Karpas-422 (cell line): ENCODE results near the gene DIPK1B. TPM values are rescaled to one million over a fixed set of nuclear protein-coding genes. Genes with fewer than 3 reads are reported as not detected.

ENCODE experiments used
- DNase-seq: peaks from one replicate; pipeline ENCODE4 v3.0.0-alpha.2; 2015
- H2AFZ ChIP-seq: fragments of 200-600 bp; sonication (generic); 2 replicates; pipeline ENCODE4 v1.6.1; 2014; ENCODE audit warnings: antibody characterized with exemption, low read length, mixed read lengths
- H3K27ac ChIP-seq: fragments of 200-600 bp; sonication (generic); 2 replicates; pipeline ENCODE4 v1.5.1; 2014; ENCODE audit warnings: mild to moderate bottlenecking, low read length, moderate library complexity
- H3K27me3 ChIP-seq: fragments of 200-600 bp; sonication (generic); 2 replicates; pipeline ENCODE4 v1.6.1; 2014; ENCODE audit warnings: low read length, mixed read lengths
- H3K36me3 ChIP-seq: fragments of 200-600 bp; sonication (generic); 2 replicates; pipeline ENCODE4 v1.6.1; 2014; ENCODE audit warnings: low read length, mixed read lengths; ENCODE audit not compliant: insufficient read depth
- H3K4me1 ChIP-seq: fragments of 200-600 bp; sonication (generic); 2 replicates; pipeline ENCODE4 v1.6.1; 2014; ENCODE audit warnings: mild to moderate bottlenecking, low read length, mixed read lengths
- H3K4me2 ChIP-seq: fragments of 200-600 bp; sonication (generic); 2 replicates; pipeline ENCODE4 v1.6.1; 2014; ENCODE audit warnings: low read length, low read depth, mild to moderate bottlenecking; ENCODE audit not compliant: poor library complexity, severe bottlenecking
- H3K4me3 ChIP-seq: fragments of 200-600 bp; sonication (generic); 2 replicates; pipeline ENCODE4 v1.5.1; 2014; ENCODE audit warnings: mild to moderate bottlenecking, antibody characterized with exemption, low read length, mixed read lengths
- H3K79me2 ChIP-seq: fragments of 200-600 bp; sonication (generic); 2 replicates; pipeline ENCODE4 v1.6.1; 2014; ENCODE audit warnings: mild to moderate bottlenecking, low read length, mixed read lengths
- H3K9ac ChIP-seq: fragments of 200-600 bp; sonication (generic); 2 replicates; pipeline ENCODE4 v1.6.0; 2014; ENCODE audit warnings: low read length
- H3K9me2 ChIP-seq: fragments of 200-600 bp; sonication (generic), shearing (Covaris generic); replicated peaks from 2 replicates; pipeline ENCODE4 v1.6.0; 2014; ENCODE audit warnings: mild to moderate bottlenecking, low read length, moderate library complexity; ENCODE audit not compliant: insufficient read depth
- H3K9me3 ChIP-seq: fragments of 300-700, 200-600 bp; sonication (generic); 2 replicates; pipeline ENCODE4 v1.6.1; 2014; ENCODE audit warnings: low read length, mixed read lengths
- H4K20me1 ChIP-seq: fragments of 200-600 bp; sonication (generic); 2 replicates; pipeline ENCODE4 v1.6.1; 2014; ENCODE audit warnings: mild to moderate bottlenecking, antibody characterized with exemption, low read length, low read depth; ENCODE audit not compliant: insufficient read depth
- total RNA-seq: library from RNA; depleted of rRNA; stranded (reverse); fragments of >200 nt; shearing (Covaris generic); gene quantifications from 2 replicates; pipeline ENCODE4 v1.2.3, GENCODE V29; 2014; ENCODE audit warnings: low replicate concordance

DIPK1B gene
- total RNA-seq, 1 experiment from 2014 or later = not detected

DNA sequence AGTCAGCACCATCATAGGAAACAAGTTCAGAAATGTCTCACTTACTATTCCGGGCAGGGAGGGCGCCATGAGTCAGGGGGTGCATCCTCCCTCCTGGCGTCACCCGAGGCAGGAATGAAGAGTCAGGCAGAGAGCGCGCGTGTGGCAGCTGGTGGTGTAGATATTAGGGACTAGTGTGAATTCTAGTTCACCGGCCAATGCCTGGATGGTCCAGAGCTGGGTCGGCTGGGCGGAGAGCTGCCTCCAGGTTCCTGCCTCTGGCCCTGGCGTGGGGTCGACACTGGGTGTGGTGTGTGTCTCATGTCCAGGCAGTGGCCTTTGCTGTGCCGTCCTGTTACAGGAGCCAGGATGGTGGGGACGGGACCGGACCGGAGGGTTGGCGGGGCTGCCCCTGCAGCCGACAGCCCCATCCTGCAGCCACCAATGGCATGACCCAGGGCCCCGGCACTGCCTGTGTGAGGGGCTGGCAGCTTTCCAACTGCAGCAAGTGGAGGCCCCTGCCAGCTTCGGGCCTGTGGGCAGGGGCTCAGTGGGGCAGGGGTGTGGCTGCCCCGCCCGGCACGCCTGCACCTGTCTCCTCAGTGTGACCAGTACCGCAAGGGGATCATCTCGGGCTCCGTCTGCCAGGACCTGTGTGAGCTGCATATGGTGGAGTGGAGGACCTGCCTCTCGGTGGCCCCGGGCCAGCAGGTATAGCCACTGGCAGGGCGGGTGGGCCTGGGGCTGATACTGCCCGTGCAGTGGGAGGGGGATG lies 9.1 kb downstream of the DIPK1B start:
- Histone ChIP-seq H2AFZ (no peak overlapping the region), H3K4me3 (no peak overlapping the region), H3K36me3 (peaks cover 19% of the 10 kb centered on the region), H3K9me3 (no peaks in the 10 kb centered on the region), H3K27me3 (no peaks in the 10 kb centered on the region), H3K9me2 (no peaks in the 10 kb centered on the region), H3K4me2 (no peak overlapping the region), H3K79me2 (peaks cover under 1% of the 10 kb centered on the region; the same call in 1 of the 2 replicates), H4K20me1 (peaks cover 26% of the 10 kb centered on the region), H3K27ac (no peak overlapping the region), H3K4me1 (peaks cover 9% of the 10 kb centered on the region), H3K9ac (no peak overlapping the region)
- peak; percentile 60 for DNase-seq

GRCh38 chr9:136722093-136722968 lies 10.0 kb downstream of the DIPK1B start:
- peaks cover 23% of the 10 kb centered on the region for H3K36me3 ChIP-seq
- H3K79me2 ChIP-seq = peaks cover 7% of the 10 kb centered on the region

GRCh38 chr9:136722969-136723356 lies 10.6 kb downstream of the DIPK1B start:
- H3K4me3 ChIP-seq = no peak overlapping the region
- no peaks in the 10 kb centered on the region for H3K9me2 ChIP-seq
- peaks cover 15% of the 10 kb centered on the region for H3K4me1 ChIP-seq
- no peak overlapping the region for H2AFZ ChIP-seq
- no peak overlapping the region for H3K9ac ChIP-seq
- H3K27me3 ChIP-seq = no peaks in the 10 kb centered on the region
- peaks cover 23% of the 10 kb centered on the region for H3K36me3 ChIP-seq
- peaks cover 37% of the 10 kb centered on the region for H4K20me1 ChIP-seq
- no peaks in the 10 kb centered on the region for H3K9me3 ChIP-seq
- DNase-seq = peak; percentile 48
- H3K4me2 ChIP-seq = no peak overlapping the region
- no peak overlapping the region for H3K27ac ChIP-seq
- peaks cover 13% of the 10 kb centered on the region for H3K79me2 ChIP-seq

More at GRCh38 chr9:136722093-136722968, 10.0 kb downstream of the DIPK1B start:
- H3K4me1 ChIP-seq = peaks cover 15% of the 10 kb centered on the region
- H3K4me3 ChIP-seq = no peak overlapping the region
- H3K27me3 ChIP-seq = no peaks in the 10 kb centered on the region
- no peak overlapping the region for H3K27ac ChIP-seq
- DNase-seq = peak; percentile 54
- H3K9me3 ChIP-seq = no peaks in the 10 kb centered on the region
- no peak overlapping the region for H3K4me2 ChIP-seq
- no peak overlapping the region for H3K9ac ChIP-seq
- H3K9me2 ChIP-seq = no peaks in the 10 kb centered on the region
- peaks cover 34% of the 10 kb centered on the region for H4K20me1 ChIP-seq
- no peak overlapping the region for H2AFZ ChIP-seq

- Histone ChIP-seq H3K9me2 (no peaks in the 10 kb centered on the region), H3K27me3 (no peaks in the 10 kb centered on the region), H3K9ac (no peak overlapping the region)
Observed at GRCh38 chr9:136723362-136723976, 11.1 kb downstream of the DIPK1B start.

DNA sequence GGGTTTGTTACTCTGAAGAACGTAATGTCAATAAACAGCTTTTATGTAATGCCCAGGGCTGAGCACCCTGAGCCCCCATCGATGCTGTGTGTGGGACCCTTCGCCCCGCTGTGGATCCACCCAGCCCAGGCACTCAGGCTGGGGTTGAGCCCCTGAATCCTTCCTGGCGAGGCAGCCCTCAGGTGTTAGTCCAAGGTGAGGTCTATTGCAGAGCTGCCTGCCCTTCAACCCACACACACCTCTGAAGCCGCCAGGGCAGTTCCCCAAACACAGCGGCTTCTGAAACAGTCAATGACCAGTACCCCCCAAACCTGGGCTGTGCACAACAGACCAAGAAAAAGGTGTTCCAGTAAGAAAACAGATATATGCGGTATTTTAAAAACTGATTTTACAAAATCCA lies 11.6 kb downstream of the DIPK1B start:
- Histone ChIP-seq H3K36me3 (peaks cover 23% of the 10 kb centered on the region), H3K27me3 (no peaks in the 10 kb centered on the region), H3K4me2 (no peak overlapping the region), H4K20me1 (peaks cover 37% of the 10 kb centered on the region), H3K79me2 (peaks cover 13% of the 10 kb centered on the region), H2AFZ (no peak overlapping the region), H3K4me3 (no peak overlapping the region), H3K9ac (no peak overlapping the region), H3K4me1 (peaks cover 24% of the 10 kb centered on the region), H3K9me2 (no peaks in the 10 kb centered on the region), H3K27ac (no peak overlapping the region), H3K9me3 (no peaks in the 10 kb centered on the region)
- no peak for DNase-seq

More at GRCh38 chr9:136723362-136723976, 11.1 kb downstream of the DIPK1B start:
- peaks cover 23% of the 10 kb centered on the region for H3K36me3 ChIP-seq
- peaks cover 13% of the 10 kb centered on the region for H3K79me2 ChIP-seq
- H3K4me2 ChIP-seq = no peak overlapping the region
- no peak overlapping the region for H2AFZ ChIP-seq
- H4K20me1 ChIP-seq = peaks cover 37% of the 10 kb centered on the region
- no peak overlapping the region for H3K27ac ChIP-seq
- no peak overlapping the region for H3K4me3 ChIP-seq
- H3K4me1 ChIP-seq = peaks cover 19% of the 10 kb centered on the region
- no peak for DNase-seq
- H3K9me3 ChIP-seq = no peaks in the 10 kb centered on the region

DNA sequence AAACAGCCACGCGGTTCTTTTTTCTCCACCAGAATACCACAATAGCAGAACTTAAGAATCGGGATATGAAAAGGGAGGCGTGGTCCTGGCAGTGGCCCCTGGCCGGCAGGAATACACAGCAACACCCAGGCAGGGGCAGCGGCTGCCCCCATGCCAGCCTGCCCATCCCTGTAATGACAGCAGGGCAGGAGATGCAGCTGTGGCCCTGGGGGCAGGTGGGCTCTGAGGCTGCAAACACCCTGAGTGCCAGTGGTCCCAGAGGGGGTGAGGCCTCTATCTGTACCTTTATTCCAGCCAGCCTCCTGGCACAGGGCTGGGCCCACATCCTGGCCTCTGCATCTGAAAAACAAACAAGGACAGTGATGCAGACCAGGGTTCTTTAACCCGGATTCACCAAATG lies 12.4 kb downstream of the DIPK1B start:
- H3K27me3 ChIP-seq = no peaks in the 10 kb centered on the region
- no peak overlapping the region for H3K9ac ChIP-seq
- H3K4me1 ChIP-seq = peaks cover 24% of the 10 kb centered on the region
- no peak overlapping the region for H3K27ac ChIP-seq
- no peak overlapping the region for H3K4me2 ChIP-seq
- no peaks in the 10 kb centered on the region for H3K9me2 ChIP-seq
- no peak overlapping the region for H2AFZ ChIP-seq
- no peaks in the 10 kb centered on the region for H3K9me3 ChIP-seq
- H3K36me3 ChIP-seq = peaks cover 23% of the 10 kb centered on the region
- no peak for DNase-seq
- H4K20me1 ChIP-seq = peaks cover 37% of the 10 kb centered on the region
- no peak overlapping the region for H3K4me3 ChIP-seq
- peaks cover 13% of the 10 kb centered on the region for H3K79me2 ChIP-seq

DNA sequence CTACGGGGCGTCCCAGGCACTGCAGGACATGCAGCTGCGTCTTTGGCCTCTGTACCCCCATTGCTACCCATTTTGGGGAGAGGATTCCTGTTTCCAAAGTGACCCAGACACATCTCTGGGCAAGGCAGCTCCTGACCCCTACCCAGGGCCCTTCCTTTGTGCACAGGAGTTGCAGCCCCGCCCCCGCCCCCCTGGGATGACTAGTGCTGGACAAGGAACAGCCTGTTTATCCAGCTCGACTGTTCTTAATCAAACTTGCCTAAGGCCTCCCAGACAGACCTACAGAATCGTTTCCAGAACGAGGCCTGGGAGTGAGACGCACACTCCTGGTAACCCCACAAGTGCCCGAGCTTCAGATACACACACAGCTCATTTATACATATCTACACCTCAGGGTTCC lies 13.2 kb downstream of the DIPK1B start:
- H2AFZ ChIP-seq = no peak overlapping the region
- no peak for DNase-seq
- peaks cover 24% of the 10 kb centered on the region for H3K4me1 ChIP-seq
- no peak overlapping the region for H3K27ac ChIP-seq
- no peak overlapping the region for H3K9ac ChIP-seq
- peak overlapping the region; percentile 89 for H3K4me2 ChIP-seq
- no peaks in the 10 kb centered on the region for H3K9me2 ChIP-seq
- peaks cover 23% of the 10 kb centered on the region for H3K36me3 ChIP-seq
- H3K9me3 ChIP-seq = no peaks in the 10 kb centered on the region
- H3K79me2 ChIP-seq = peaks cover 13% of the 10 kb centered on the region
- H4K20me1 ChIP-seq = peaks cover 37% of the 10 kb centered on the region
- no peaks in the 10 kb centered on the region for H3K27me3 ChIP-seq
- no peak overlapping the region for H3K4me3 ChIP-seq

GRCh38 chr9:136726118-136726517 lies 13.7 kb downstream of the DIPK1B start:
- Histone ChIP-seq H2AFZ (no peak overlapping the region), H3K9me3 (no peaks in the 10 kb centered on the region), H3K9ac (peak overlapping the region; percentile 84; the same call in 1 of the 2 replicates), H3K4me1 (peaks cover 24% of the 10 kb centered on the region), H4K20me1 (peaks cover 37% of the 10 kb centered on the region), H3K27me3 (no peaks in the 10 kb centered on the region), H3K79me2 (peaks cover 13% of the 10 kb centered on the region), H3K27ac (no peak overlapping the region), H3K9me2 (no peaks in the 10 kb centered on the region), H3K36me3 (peaks cover 23% of the 10 kb centered on the region), H3K4me3 (peak overlapping the region; percentile 98; the same call in 1 of the 2 replicates), H3K4me2 (peak overlapping the region; percentile 89)
- no peak for DNase-seq
